Measurements from ENCODE around the gene FAM50A.

The FAM50A gene

GRCh38 chrX:154413142-154413541 lies 30.8 kb upstream of the FAM50A start:
- DNase-seq (ENCODE audit: low spot score) = no peak
- in situ Hi-C loops (cut with MboI; ENCODE audit: low sequenced_read_pairs, unreplicated experiment) = no loop called here
- TF ChIP-seq CTCF (IDR thresholded peaks at IDR 0.05; ENCODE audit: borderline replicate concordance, control extremely low read depth, extremely low read depth, insufficient read depth, missing control alignments) = no peak

- no peak for TF ChIP-seq CTCF (IDR thresholded peaks at IDR 0.05; ENCODE audit: borderline replicate concordance, control extremely low read depth, extremely low read depth, insufficient read depth, missing control alignments)
- no peak for DNase-seq (ENCODE audit: low spot score)
- in situ Hi-C loops (cut with MboI; ENCODE audit: low sequenced_read_pairs, unreplicated experiment) = no loop called here
Observed at GRCh38 chrX:154417157-154417556, 26.8 kb upstream of the FAM50A start.

GRCh38 chrX:154419189-154419588 lies 24.8 kb upstream of the FAM50A start:
- DNase-seq (ENCODE audit: low spot score) = peak; percentile 49
- in situ Hi-C loops (cut with MboI; ENCODE audit: low sequenced_read_pairs, unreplicated experiment) = no loop called here
- no peak for TF ChIP-seq CTCF (IDR thresholded peaks at IDR 0.05; ENCODE audit: borderline replicate concordance, control extremely low read depth, extremely low read depth, insufficient read depth, missing control alignments)

GRCh38 chrX:154419688-154420401 lies 24.1 kb upstream of the FAM50A start:
- in situ Hi-C loops (cut with MboI; ENCODE audit: low sequenced_read_pairs, unreplicated experiment) = no loop called here
- no peak for TF ChIP-seq CTCF (IDR thresholded peaks at IDR 0.05; ENCODE audit: borderline replicate concordance, control extremely low read depth, extremely low read depth, insufficient read depth, missing control alignments)
- DNase-seq (ENCODE audit: low spot score) = no peak

- no peak for DNase-seq (ENCODE audit: low spot score)
- in situ Hi-C loops (cut with MboI; ENCODE audit: low sequenced_read_pairs, unreplicated experiment) = no loop called here
- no peak for TF ChIP-seq CTCF (IDR thresholded peaks at IDR 0.05; ENCODE audit: borderline replicate concordance, control extremely low read depth, extremely low read depth, insufficient read depth, missing control alignments)
Observed at GRCh38 chrX:154420402-154420756, 23.6 kb upstream of the FAM50A start.

GRCh38 chrX:154426916-154427770 lies 16.8 kb upstream of the FAM50A start:
- DNase-seq (ENCODE audit: low spot score) = no peak
- in situ Hi-C loops (cut with MboI; ENCODE audit: low sequenced_read_pairs, unreplicated experiment) = no loop called here
- no peak for TF ChIP-seq CTCF (IDR thresholded peaks at IDR 0.05; ENCODE audit: borderline replicate concordance, control extremely low read depth, extremely low read depth, insufficient read depth, missing control alignments)

Data from GM13976 (cell line).